ENCODE results near the gene TMEM205.
"Not testable (repeated sequence)": the region's sequence is repeated elsewhere in the genome, so short reads cannot be mapped to it uniquely, and the experiment has no call there.

The TMEM205 gene

GRCh38 chr19:11370744-11371143, 24.7 kb upstream of the TMEM205 start:
- no peak for FAIRE-seq

- FAIRE-seq, result no peak
Measured at GRCh38 chr19:11367528-11367927, 21.5 kb upstream of the TMEM205 start.

- no peak for FAIRE-seq
Measured at GRCh38 chr19:11365557-11366117, 19.6 kb upstream of the TMEM205 start.

GRCh38 chr19:11364935-11365334, 18.9 kb upstream of the TMEM205 start:
- no peak for FAIRE-seq

GRCh38 chr19:11364296-11364904, 18.3 kb upstream of the TMEM205 start:
- FAIRE-seq, result no peak

GRCh38 chr19:11363881-11364280, 17.8 kb upstream of the TMEM205 start:
- FAIRE-seq, result no peak

- no peak for FAIRE-seq
Measured at GRCh38 chr19:11361771-11362731, 16.0 kb upstream of the TMEM205 start.

- FAIRE-seq, result no peak
Measured at GRCh38 chr19:11361037-11361770, 15.1 kb upstream of the TMEM205 start.

- no peak for FAIRE-seq
Measured at GRCh38 chr19:11359421-11359820, 13.4 kb upstream of the TMEM205 start.

GRCh38 chr19:11356676-11357550, 10.8 kb upstream of the TMEM205 start:
- FAIRE-seq, result no peak

- no peak for FAIRE-seq
Measured at GRCh38 chr19:11356074-11356397, 10.0 kb upstream of the TMEM205 start.

- no peak for FAIRE-seq
Measured at GRCh38 chr19:11355160-11356073, 9.3 kb upstream of the TMEM205 start, which contains the start of gene PLPPR2. Gene PLPPR2, plus strand, starts transcription at chr19:11355432. Its CDS starts 2,242 bp downstream, at chr19:11357674.

GRCh38 chr19:11354102-11354501, 8.0 kb upstream of the TMEM205 start:
- FAIRE-seq, result not testable (repeated sequence)

- FAIRE-seq, result no peak
Measured at GRCh38 chr19:11349171-11349570, 3.1 kb upstream of the TMEM205 start.

- no peak for FAIRE-seq
Measured at GRCh38 chr19:11347546-11348039, 1.5 kb upstream of the TMEM205 start.

GRCh38 chr19:11345122-11345803, 805 bp downstream of the TMEM205 start:
- no peak for FAIRE-seq

GRCh38 chr19:11342429-11342828, 3.6 kb downstream of the TMEM205 start:
- no peak for FAIRE-seq

GRCh38 chr19:11340099-11340467, 6.0 kb downstream of the TMEM205 start:
- not testable (repeated sequence) for FAIRE-seq

- no peak for FAIRE-seq
Measured at GRCh38 chr19:11339254-11340098, 6.6 kb downstream of the TMEM205 start, which contains the start of gene RAB3D. Gene RAB3D, minus strand, starts transcription at chr19:11339657. Its CDS starts 2,258 bp downstream, at chr19:11337399.

Data from endometrium (tissue), 2 donors.